Measurements from ENCODE around the gene AXL.
A peak's percentile ranks its signal among the peaks of the same experiment; 100 is the strongest.
"Not testable (repeated sequence)": the region's sequence is repeated elsewhere in the genome, so short reads cannot be mapped to it uniquely, and the experiment has no call there.

AXL gene

DNA sequence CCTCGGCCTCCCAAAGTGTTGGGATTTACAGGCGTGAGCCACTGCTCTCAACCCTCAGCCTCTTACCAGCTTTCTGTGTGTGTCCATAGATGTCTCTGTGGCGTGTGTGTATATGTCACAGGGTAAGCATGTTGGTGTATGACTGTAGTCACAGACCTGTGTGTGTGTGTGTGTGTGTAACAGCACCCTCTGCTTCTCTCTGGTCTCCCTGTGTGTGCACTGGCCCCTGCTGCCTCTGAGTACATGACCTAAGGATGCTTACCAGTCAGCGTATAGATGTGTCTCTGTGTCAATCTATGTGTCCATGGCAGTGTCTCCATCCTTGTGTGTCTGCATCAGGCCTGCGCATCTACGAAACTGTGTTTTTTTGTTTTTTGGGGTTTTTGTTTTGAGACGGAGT, 5.6 kb downstream of the AXL start:
- peaks cover 5 to 59% (median 38%) of the 10 kb centered on the region in 5 donors for H3K4me1 ChIP-seq (ENCODE audit: control insufficient read depth in 5 of 5, insufficient read depth in 5 of 5, low read length in 5 of 5)
- H3K4me3 ChIP-seq (ENCODE audit: low read depth in 1 of 5, low read length in 5 of 5), result no peak overlapping the region
- H3K9me3 ChIP-seq (ENCODE audit: control insufficient read depth in 5 of 5, low read length in 5 of 5), result no peaks in the 10 kb centered on the region
- no peak overlapping the region for H3K9ac ChIP-seq (ENCODE audit: low read length in 5 of 5)
- peaks cover 0 to 21% (median 5%) of the 10 kb centered on the region in 5 donors for H3K36me3 ChIP-seq (ENCODE audit: control insufficient read depth in 5 of 5, insufficient read depth in 5 of 5, low read length in 5 of 5)
- H3K27me3 ChIP-seq (ENCODE audit: control insufficient read depth in 5 of 5, insufficient read depth in 4 of 5, low read length in 5 of 5), result peaks cover 0 to 6% (median 2%) of the 10 kb centered on the region in 5 donors
- peak overlapping the region; percentile 69 for H3K27ac ChIP-seq (ENCODE audit: low read depth, low read length)

DNA sequence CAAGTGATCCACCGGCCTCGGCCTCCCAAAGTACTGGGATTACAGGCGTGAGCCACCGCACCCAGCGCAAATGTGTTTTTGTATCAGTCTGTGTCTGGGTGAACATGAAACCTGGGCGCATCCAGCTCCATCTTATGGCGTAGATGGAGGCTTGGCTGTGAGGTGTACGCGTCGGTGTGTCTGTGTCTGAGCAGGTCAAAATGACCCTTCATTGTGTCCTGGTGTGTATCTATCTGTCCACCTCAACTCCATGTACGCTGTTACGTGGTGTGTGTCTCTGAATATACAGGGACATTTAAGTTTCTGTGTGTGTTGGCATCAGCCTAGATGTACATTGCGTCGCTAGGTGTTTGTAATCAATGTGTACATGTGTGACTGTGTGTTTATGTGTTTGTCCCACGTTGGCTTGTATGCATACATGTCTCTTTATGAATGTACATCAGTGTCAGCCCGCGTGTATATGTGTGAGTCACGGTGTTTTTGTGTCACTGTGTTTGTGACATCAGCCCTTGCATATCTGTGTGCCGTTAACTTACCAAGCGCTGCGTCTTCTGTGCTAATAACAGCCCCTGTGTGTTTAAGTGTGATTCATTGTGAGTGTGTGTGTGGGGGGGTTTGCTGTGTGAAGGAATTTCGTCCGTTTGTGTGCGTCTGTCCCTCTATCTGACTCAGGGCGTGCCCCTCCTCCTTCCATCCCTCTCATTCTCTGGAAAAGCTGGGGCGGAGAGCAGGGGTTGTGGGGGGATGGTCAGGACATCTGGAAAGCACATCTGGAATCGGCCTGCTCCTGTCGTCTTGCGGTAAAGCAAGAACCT, 6.4 kb downstream of the AXL start:
- Histone ChIP-seq H3K27ac (ENCODE audit: low read depth, low read length) (peak overlapping the region; percentile 58), H3K27me3 (ENCODE audit: control insufficient read depth in 5 of 5, insufficient read depth in 4 of 5, low read length in 5 of 5) (peaks cover 0 to 14% (median 2%) of the 10 kb centered on the region in 5 donors), H3K36me3 (ENCODE audit: control insufficient read depth in 5 of 5, insufficient read depth in 5 of 5, low read length in 5 of 5) (peaks cover 0 to 21% (median 5%) of the 10 kb centered on the region in 5 donors), H3K9me3 (ENCODE audit: control insufficient read depth in 5 of 5, low read length in 5 of 5) (no peaks in the 10 kb centered on the region), H3K4me3 (ENCODE audit: low read depth in 1 of 5, low read length in 5 of 5) (peak overlapping the region; percentile 33 to 67 (median 57)), H3K9ac (ENCODE audit: low read length in 5 of 5) (peak overlapping the region in 1 of 5 donors; percentile 44), H3K4me1 (ENCODE audit: control insufficient read depth in 5 of 5, insufficient read depth in 5 of 5, low read length in 5 of 5) (peaks cover 5 to 52% (median 30%) of the 10 kb centered on the region in 5 donors)

DNA sequence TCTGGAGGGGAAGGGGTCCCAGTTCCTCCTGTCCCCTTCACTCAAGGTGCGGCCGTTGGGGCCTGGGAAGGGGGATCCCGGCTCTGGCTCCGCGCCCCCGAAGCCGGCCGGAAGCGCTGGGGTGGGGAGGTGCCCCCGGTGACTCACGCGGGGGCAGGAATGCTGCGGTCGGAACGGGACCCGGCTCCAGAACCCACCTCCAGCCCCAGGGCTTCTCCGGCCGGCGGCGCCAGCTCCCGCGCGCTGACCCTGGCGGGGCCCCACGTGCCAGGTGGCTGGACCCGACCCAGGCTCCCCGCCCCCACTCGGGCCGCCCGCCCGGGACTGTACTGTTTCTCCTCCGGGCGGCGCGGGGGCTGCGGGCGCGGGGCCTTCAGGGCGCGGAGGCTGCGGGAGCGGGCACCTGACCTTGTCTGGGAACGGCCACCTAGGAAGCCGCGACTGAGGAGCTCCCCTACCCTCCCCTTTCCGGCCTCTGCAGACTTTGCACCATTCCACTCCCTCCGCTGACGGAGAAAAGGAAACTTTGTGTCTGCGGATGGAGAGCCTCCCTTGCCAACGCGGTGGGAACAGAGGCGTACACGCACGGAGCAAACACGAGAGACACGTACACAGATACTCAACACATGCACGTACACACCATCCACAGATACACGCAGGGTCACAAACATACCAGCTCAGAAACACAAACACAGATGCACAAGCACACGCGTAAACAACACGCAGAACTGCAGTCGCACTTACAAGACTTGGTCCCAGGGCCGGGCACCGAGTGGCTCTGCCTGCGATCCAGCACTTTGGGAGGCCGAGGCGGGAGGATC, 7.2 kb downstream of the AXL start:
- Histone ChIP-seq H3K9ac (ENCODE audit: low read length in 5 of 5) (peak overlapping the region in 3 of 5 donors; percentile 13 to 55 (median 54)), H3K9me3 (ENCODE audit: control insufficient read depth in 5 of 5, low read length in 5 of 5) (no peaks in the 10 kb centered on the region)

DNA sequence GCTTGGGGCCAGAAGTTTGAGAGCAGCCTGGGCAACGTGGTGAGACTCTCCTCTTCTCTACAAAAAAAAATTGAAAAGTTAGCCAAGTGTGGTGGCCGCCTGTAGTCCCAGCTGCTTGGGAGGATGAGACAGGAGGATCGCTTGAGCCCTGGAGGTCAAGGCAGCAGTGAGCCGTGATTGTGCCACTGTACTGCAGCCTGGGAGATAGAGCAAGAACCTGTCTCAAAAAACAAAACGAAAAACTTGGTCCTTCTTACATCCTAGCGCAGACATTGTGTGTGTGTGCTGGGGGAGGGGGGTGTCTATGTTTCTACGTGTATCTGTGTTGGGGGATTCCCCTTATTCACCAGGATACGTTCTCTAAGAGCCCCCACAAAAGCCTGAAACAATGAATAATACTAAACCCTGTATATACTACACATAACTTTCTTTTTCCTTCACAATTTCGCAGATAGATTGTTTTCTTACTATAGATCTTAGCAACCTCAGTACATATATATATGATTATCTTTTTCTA, 7.9 kb downstream of the AXL start:
- Histone ChIP-seq H3K36me3 (ENCODE audit: control insufficient read depth in 5 of 5, insufficient read depth in 5 of 5, low read length in 5 of 5) (peaks cover 0 to 18% (median 5%) of the 10 kb centered on the region in 5 donors), H3K9ac (ENCODE audit: low read length in 5 of 5) (peak overlapping the region in 1 of 5 donors; percentile 0), H3K27ac (ENCODE audit: low read depth, low read length) (peak overlapping the region; percentile 58), H3K4me3 (ENCODE audit: low read depth in 1 of 5, low read length in 5 of 5) (peak overlapping the region in 3 of 5 donors; percentile 60 to 67 (median 63)), H3K9me3 (ENCODE audit: control insufficient read depth in 5 of 5, low read length in 5 of 5) (no peaks in the 10 kb centered on the region), H3K27me3 (ENCODE audit: control insufficient read depth in 5 of 5, insufficient read depth in 4 of 5, low read length in 5 of 5) (peaks cover 0 to 22% (median 2%) of the 10 kb centered on the region in 5 donors), H3K4me1 (ENCODE audit: control insufficient read depth in 5 of 5, insufficient read depth in 5 of 5, low read length in 5 of 5) (peaks cover 5 to 37% (median 17%) of the 10 kb centered on the region in 5 donors)

More for the DNA sequence above, 7.2 kb downstream of the AXL start:
- peaks cover 5 to 44% (median 22%) of the 10 kb centered on the region in 5 donors for H3K4me1 ChIP-seq (ENCODE audit: control insufficient read depth in 5 of 5, insufficient read depth in 5 of 5, low read length in 5 of 5)
- peaks cover 0 to 20% (median 2%) of the 10 kb centered on the region in 5 donors for H3K27me3 ChIP-seq (ENCODE audit: control insufficient read depth in 5 of 5, insufficient read depth in 4 of 5, low read length in 5 of 5)
- H3K27ac ChIP-seq (ENCODE audit: low read depth, low read length), result peak overlapping the region; percentile 58
- H3K4me3 ChIP-seq (ENCODE audit: low read depth in 1 of 5, low read length in 5 of 5), result peak overlapping the region; percentile 56 to 82 (median 63)
- H3K36me3 ChIP-seq (ENCODE audit: control insufficient read depth in 5 of 5, insufficient read depth in 5 of 5, low read length in 5 of 5), result peaks cover 0 to 18% (median 5%) of the 10 kb centered on the region in 5 donors

DNA sequence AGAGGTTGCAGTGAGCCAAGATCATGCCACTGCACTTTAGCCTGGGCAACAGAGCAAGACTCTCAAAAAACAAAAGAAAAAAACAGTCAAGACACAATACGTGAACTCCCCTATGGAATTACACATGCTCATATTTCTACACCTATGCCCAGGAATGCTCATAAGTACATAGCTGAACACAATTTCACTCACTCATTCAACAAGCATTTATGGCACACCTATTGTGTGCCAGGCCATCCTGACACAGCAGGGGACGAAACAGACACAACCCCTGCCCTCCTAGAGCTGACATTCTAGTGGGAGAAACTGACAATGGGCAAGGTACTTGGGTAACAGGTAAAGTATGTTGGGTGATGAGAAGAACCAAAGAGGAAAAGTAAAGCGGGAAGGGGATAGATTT, 9.5 kb downstream of the AXL start:
- Histone ChIP-seq H3K27me3 (ENCODE audit: control insufficient read depth in 5 of 5, insufficient read depth in 4 of 5, low read length in 5 of 5) (peaks cover 0 to 22% (median 2%) of the 10 kb centered on the region in 5 donors), H3K4me3 (ENCODE audit: low read depth in 1 of 5, low read length in 5 of 5) (no peak overlapping the region), H3K27ac (ENCODE audit: low read depth, low read length) (no peak overlapping the region), H3K9me3 (ENCODE audit: control insufficient read depth in 5 of 5, low read length in 5 of 5) (no peaks in the 10 kb centered on the region), H3K9ac (ENCODE audit: low read length in 5 of 5) (no peak overlapping the region), H3K36me3 (ENCODE audit: control insufficient read depth in 5 of 5, insufficient read depth in 5 of 5, low read length in 5 of 5) (peaks cover 0 to 20% (median 5%) of the 10 kb centered on the region in 5 donors), H3K4me1 (ENCODE audit: control insufficient read depth in 5 of 5, insufficient read depth in 5 of 5, low read length in 5 of 5) (peaks cover 5 to 38% (median 17%) of the 10 kb centered on the region in 5 donors)

DNA sequence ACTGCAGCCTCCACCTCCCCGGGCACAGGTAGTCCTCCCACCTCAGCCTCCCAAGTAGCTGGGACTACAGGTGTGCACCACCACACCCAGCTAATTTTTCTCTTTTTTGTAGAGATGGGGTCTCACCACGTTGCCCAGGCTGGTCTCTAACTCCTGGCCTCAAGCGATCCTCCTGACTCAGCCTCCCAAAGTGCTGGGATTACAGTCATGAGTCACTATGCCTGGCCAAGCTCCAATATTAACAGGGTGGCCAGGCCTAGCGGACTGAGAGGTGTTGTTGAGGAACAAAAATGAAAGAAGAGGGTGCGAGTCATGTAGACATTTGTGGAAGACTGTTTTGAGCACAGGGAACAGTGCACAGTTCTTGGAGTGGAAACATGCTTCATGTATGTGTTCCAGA, 10.3 kb downstream of the AXL start:
- H3K9me3 ChIP-seq (ENCODE audit: control insufficient read depth in 5 of 5, low read length in 5 of 5); H3K27ac ChIP-seq (ENCODE audit: low read depth, low read length); H3K9ac ChIP-seq (ENCODE audit: low read length in 5 of 5); H3K4me3 ChIP-seq (ENCODE audit: low read depth in 1 of 5, low read length in 5 of 5): not testable (repeated sequence)
- Histone ChIP-seq H3K36me3 (ENCODE audit: control insufficient read depth in 5 of 5, insufficient read depth in 5 of 5, low read length in 5 of 5) (peaks cover 0 to 27% (median 8%) of the 10 kb centered on the region in 5 donors), H3K4me1 (ENCODE audit: control insufficient read depth in 5 of 5, insufficient read depth in 5 of 5, low read length in 5 of 5) (peaks cover 5 to 31% (median 12%) of the 10 kb centered on the region in 5 donors), H3K27me3 (ENCODE audit: control insufficient read depth in 5 of 5, insufficient read depth in 4 of 5, low read length in 5 of 5) (peaks cover 0 to 22% (median 2%) of the 10 kb centered on the region in 5 donors)

DNA sequence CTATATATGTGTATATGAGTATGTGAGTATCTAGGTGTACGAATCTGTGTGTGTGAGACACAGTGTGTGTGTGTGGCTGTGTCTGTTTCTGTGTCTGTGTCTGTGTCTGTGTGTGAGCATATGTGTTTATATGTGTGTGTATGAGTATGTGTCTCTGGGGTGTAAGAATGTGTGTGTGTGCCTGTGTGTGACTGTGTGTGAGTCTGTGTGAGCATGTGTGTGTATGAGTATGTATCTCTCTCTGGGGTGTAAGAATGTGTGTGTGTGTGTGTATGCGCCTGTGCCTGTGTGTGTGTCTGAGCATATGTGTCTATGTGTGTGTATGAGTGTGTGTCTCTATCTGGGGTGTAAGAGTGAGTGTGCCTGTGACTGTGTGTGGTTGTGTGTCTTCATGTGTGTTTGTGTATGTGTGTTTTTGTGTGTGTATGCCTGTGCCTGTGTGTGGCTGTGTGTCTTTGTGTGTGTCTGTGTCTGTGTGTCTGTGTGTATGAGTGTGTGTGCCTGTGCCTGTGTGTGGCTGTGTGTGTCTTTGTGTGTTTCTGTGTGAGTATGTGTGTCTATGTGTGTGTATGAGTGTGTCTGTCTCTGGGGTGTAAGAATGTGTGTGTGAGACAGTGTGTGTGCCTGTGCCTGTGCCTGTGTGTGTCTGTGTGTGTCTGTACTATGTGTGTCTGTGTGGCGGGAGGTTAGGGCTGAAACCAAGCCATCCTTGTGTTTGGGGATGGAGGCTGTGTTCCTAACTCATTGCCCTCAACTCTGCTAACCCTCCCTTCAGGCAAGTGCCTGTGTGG, 11.2 kb downstream of the AXL start:
- Histone ChIP-seq H3K36me3 (ENCODE audit: control insufficient read depth in 5 of 5, insufficient read depth in 5 of 5, low read length in 5 of 5) (peaks cover 0 to 27% (median 6%) of the 10 kb centered on the region in 5 donors), H3K27ac (ENCODE audit: low read depth, low read length) (no peak overlapping the region), H3K9me3 (ENCODE audit: control insufficient read depth in 5 of 5, low read length in 5 of 5) (no peaks in the 10 kb centered on the region), H3K4me3 (ENCODE audit: low read depth in 1 of 5, low read length in 5 of 5) (no peak overlapping the region), H3K9ac (ENCODE audit: low read length in 5 of 5) (no peak overlapping the region), H3K27me3 (ENCODE audit: control insufficient read depth in 5 of 5, insufficient read depth in 4 of 5, low read length in 5 of 5) (peaks cover 0 to 22% (median 2%) of the 10 kb centered on the region in 5 donors), H3K4me1 (ENCODE audit: control insufficient read depth in 5 of 5, insufficient read depth in 5 of 5, low read length in 5 of 5) (peaks cover 4 to 26% (median 11%) of the 10 kb centered on the region in 5 donors)

DNA sequence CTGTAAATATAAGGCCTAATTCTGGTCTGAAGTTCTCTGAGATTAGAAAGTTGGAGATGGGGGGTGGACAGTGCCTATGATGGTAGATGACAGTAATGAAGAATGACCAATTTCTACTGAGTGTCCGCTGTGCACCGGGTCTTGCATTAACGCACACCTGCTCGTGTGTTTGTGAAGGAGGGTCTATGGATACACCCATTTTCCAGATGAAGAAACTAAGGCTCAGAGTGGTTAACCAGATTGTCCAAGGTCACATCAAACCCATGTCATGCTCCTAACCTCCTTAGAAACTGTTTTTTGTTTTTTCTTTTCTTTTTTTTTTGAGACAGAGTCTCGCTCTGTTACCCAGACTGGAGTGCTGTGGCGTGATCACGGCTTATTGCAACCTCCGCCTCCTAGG, 13.7 kb downstream of the AXL start:
- Histone ChIP-seq H3K27ac (ENCODE audit: low read depth, low read length) (no peak overlapping the region), H3K4me3 (ENCODE audit: low read depth in 1 of 5, low read length in 5 of 5) (no peak overlapping the region), H3K9ac (ENCODE audit: low read length in 5 of 5) (no peak overlapping the region), H3K27me3 (ENCODE audit: control insufficient read depth in 5 of 5, insufficient read depth in 4 of 5, low read length in 5 of 5) (peaks cover 0 to 18% (median 0%) of the 10 kb centered on the region in 5 donors), H3K9me3 (ENCODE audit: control insufficient read depth in 5 of 5, low read length in 5 of 5) (no peaks in the 10 kb centered on the region), H3K4me1 (ENCODE audit: control insufficient read depth in 5 of 5, insufficient read depth in 5 of 5, low read length in 5 of 5) (peaks cover 0 to 10% (median 0%) of the 10 kb centered on the region in 5 donors), H3K36me3 (ENCODE audit: control insufficient read depth in 5 of 5, insufficient read depth in 5 of 5, low read length in 5 of 5) (peaks cover 0 to 41% (median 13%) of the 10 kb centered on the region in 5 donors)

DNA sequence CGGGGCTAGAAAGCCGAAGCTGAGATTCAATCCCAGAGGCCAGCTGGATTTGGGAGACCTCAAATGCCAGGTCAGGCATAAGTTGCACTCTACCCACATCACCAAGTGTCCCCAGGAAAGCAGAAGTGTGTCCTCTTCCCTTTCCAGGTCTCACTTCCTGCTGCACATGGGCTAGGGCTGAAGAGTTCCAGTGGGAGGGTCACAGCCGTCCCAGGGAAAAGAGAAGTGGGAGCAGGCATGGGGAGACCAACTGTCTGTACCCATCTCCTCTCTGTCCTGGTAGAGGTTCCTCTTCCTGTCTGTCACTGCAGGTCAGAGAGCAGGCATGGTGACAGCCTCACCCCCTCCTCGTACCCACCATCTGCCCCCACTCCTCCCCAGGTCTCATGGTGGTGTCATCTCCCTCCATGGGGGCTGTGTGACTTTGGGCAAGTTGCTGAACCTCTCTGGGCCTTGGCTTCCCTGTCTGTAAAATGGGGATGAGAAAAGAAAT, 14.8 kb downstream of the AXL start:
- H3K9ac ChIP-seq (ENCODE audit: low read length in 5 of 5), result no peak overlapping the region
- no peaks in the 10 kb centered on the region for H3K9me3 ChIP-seq (ENCODE audit: control insufficient read depth in 5 of 5, low read length in 5 of 5)
- H3K36me3 ChIP-seq (ENCODE audit: control insufficient read depth in 5 of 5, insufficient read depth in 5 of 5, low read length in 5 of 5), result peaks cover 0 to 52% (median 20%) of the 10 kb centered on the region in 5 donors
- H3K27me3 ChIP-seq (ENCODE audit: control insufficient read depth in 5 of 5, insufficient read depth in 4 of 5, low read length in 5 of 5), result peaks cover 0 to 18% (median 0%) of the 10 kb centered on the region in 5 donors
- no peak overlapping the region for H3K27ac ChIP-seq (ENCODE audit: low read depth, low read length)
- peaks cover 0 to 16% (median 2%) of the 10 kb centered on the region in 5 donors for H3K4me1 ChIP-seq (ENCODE audit: control insufficient read depth in 5 of 5, insufficient read depth in 5 of 5, low read length in 5 of 5)
- H3K4me3 ChIP-seq (ENCODE audit: low read depth in 1 of 5, low read length in 5 of 5), result no peak overlapping the region
